CD1c-positive myeloid dendritic cell (primary cell): Measurements from ENCODE around the gene TNFRSF6B.
A peak's percentile ranks its signal among the peaks of the same experiment; 100 is the strongest.

ENCODE experiments used
- DNase-seq: peaks from one replicate; pipeline ENCODE4 v3.0.0-alpha.2; 2016; ENCODE audit errors: extremely low spot score

Gene TNFRSF6B

DNA sequence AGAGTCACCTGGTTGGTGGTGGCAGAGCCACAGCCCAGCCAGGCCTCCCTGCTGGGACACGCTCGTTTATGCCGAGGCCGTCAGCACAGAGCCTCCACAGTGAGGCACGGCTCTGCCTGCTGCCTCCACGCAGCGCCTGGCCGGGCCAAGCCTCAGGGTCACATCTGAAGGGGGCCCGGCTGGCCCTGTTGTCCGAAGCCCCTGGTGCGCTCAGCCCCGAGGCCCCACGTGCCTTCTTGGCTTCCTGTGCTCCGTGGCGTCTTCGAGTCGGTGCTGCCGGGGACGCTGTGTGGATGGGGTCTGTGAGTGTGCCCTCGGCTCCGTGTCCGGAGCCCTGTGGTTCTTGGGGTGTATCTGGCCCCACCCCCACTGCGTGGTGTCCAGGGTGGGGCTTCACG is 10.4 kb upstream of the TNFRSF6B start:
- DNase-seq = no peak

DNA sequence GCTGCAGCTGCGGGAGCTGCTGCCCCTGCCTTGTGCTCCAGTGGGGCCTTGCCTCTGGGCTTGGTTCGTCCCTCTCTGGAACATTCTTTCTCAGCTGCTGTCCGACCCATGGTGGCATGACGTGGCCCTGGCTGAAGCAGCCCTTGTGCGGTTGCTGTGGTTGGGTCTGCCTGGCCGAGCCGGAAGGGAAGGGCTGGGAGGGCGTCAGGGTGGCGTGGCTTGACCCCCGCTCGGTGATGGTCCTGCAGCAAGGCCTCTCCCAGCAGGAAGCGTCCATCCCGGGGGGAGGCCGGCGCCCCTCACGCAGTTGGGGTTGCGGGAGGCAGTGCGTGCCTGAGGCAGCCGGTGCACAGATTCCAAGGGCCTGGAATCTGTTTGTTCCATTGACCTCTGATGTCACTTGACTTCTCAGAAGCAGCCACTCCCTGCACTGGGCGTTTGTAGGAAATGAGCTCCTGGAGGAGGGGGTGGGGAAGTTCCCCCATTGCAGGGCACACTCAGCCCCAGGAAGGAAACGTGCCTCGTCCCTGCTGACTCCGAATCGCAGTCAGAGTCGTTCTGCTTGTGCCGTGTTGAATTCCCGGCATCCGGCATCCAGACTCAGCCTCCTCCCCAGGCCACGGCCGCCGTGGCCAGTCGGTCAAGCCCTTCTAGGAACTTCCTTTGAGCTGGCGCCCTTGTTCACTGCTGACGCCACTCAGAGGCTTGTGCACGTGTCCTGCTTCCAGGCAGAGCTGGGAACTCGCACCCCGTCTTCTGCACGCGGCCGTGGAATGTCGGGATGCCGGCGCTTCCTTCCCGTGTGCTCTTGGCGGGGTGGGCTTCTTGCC is 9.7 kb upstream of the TNFRSF6B start:
- peak; percentile 94 for DNase-seq

DNA sequence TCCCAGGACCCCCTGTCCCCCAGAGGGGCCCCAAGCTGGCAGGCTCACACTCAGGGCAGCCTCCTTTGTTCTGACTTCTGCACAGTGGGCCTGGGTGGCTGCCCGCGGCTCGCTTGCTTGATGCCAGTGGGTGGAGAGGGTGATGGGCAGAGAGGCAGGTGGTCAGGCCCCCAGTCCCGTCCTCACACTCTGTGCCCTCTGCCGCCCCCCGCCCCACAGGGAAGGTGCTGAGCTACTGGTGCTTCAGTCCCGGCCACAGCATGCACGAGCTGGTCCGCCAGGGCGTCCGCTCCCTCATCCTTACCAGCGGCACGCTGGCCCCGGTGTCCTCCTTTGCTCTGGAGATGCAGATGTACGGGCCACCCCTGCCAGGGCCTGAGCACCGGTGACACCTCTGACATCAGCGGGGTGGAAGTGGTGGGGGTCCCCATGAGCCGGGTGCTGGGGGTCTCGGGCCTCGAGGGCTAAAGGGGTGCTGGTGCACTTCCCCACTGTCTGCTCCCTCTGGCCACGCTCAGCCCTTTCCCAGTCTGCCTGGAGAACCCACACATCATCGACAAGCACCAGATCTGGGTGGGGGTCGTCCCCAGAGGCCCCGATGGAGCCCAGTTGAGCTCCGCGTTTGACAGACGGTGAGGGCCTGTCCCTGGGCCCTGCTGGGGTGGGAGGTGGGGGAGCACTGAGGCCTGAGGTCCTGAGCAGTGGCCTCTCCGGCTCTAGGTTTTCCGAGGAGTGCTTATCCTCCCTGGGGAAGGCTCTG is 8.9 kb upstream of the TNFRSF6B start:
- DNase-seq = no peak

DNA sequence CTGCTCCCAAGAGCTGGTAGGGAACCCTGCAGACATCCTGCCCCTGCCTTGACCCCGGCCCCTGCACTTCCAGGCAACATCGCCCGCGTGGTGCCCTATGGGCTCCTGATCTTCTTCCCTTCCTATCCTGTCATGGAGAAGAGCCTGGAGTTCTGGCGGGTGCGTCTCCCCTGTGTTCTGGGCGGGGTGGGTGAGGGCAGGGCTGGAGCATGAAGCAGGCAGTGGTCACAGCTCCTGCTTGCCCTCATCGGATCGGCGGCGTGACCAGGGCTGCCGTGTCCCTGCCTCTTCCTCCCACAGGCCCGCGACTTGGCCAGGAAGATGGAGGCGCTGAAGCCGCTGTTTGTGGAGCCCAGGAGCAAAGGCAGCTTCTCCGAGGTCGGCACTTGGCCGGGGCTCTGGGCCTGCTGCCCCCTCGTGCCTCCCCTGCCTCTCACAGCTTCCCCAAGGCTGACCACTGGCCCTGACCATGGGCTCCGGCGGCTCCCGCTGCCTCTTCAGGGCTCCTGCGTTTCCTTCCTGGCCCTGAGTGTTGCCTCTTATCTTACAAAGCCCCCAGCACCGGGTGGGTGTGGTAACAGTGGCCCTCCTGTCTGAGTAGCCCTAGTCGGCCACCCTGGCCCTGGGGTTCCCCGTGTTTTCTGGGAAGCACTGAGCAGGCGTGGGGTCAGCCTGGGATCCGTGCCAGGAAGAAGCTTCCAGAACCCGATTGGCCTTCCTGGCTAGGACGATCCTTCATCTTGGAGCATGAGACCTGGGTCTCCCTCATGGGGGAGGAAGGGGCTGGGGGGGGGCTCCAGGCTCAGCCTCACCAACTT is 8.0 kb upstream of the TNFRSF6B start:
- DNase-seq = no peak

DNA sequence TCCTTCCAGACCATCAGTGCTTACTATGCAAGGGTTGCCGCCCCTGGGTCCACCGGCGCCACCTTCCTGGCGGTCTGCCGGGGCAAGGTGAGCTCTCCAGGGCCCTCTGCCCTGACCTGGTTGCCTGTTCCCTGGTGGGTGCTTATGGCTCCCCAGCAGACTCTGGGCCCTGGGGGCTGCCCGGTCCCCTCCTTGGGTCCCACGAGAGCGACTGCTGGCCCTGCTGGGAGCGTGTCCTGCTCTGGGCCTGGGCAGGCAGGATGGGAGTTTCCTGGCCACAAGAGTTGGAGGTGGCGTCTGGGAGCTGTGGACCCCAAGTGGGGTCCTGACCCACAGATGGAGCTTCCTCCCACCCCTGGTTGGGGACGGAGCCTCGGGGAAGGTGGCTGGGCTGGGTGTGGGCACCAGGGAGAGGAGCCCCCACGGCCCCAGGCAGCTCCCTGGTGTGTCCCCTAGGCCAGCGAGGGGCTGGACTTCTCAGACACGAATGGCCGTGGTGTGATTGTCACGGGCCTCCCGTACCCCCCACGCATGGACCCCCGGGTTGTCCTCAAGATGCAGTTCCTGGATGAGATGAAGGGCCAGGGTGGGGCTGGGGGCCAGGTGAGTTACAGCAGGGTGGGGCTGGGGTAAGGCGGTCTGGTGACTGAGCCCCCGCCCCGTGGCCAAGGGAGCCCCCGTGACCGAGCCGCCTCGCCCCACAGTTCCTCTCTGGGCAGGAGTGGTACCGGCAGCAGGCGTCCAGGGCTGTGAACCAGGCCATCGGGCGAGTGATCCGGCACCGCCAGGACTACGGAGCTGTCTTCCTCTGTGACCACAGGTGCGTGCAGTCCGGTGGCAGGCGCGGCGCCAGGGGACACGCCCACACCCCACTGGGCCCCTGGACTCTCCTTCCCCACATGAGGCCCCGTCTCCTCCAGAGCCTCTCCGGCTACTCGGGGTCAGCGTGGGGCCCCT is 7.1 kb upstream of the TNFRSF6B start:
- no peak for DNase-seq

DNA sequence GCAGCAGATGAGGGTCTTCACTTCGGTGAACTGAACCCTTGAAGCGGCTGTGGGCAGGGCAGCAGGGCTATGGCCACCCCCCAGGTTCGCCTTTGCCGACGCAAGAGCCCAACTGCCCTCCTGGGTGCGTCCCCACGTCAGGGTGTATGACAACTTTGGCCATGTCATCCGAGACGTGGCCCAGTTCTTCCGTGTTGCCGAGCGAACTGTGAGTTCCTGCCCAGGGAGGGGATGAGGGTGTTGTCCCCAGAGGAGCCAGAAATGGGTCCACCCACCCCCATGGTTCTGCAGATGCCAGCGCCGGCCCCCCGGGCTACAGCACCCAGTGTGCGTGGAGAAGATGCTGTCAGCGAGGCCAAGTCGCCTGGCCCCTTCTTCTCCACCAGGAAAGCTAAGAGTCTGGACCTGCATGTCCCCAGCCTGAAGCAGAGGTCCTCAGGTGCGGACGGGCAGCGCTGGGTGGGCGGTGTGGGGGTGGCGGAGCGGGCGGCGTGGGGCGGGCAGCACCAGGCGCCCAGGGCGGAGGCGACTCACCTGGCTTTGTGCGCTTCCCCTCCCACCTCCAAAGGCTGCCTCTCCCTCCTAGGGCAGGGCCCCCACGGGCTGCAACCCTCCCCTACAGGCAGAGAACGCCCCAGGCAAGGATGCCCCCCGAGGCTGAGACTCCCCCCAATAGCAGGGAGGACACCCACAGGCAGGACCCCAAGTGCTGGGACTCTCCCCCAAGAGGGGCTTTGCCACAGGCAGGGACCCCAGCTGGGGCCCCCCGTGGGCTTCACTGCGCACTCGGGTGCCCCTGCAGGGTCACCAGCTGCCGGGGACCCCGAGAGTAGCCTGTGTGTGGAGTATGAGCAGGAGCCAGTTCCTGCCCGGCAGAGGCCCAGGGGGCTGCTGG is 6.2 kb upstream of the TNFRSF6B start:
- DNase-seq = no peak

DNA sequence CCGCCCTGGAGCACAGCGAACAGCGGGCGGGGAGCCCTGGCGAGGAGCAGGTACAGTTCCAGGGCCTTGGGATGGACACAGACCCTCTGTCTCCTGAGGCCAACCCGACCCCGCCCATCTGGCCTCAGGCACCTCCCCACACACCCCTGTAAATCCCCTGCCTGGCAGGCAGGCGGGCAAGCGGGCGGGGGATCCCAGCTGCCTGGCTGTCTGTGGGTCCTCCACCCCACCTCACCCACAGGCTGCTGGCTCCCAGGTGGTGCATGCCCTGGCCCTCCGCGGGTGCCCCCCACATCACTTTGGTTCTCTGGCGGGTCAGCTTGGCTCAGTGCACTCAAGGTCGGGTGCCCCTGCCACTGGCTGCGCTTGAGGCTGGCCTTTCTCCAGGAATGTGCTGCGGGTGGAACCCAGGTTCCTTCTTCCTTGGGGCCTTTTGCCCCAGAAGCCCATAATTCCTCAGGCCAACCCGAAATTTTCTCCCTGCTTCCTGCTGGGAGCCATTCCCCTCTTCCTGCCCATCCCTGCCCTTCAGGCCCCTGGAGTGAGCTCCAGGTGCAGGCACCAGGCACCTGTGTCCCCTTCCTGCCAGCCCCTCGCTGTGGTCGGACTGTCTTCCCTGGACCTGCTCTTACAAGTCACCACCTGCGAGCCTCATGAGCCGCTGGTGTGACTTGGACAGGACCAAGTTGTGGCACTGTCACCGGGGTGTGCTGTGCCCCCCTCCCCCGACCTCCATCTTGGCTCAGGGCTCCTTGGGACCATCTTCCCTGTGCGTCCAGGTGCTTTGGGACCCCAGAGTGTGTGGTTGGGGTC is 5.3 kb upstream of the TNFRSF6B start:
- DNase-seq = no peak

DNA sequence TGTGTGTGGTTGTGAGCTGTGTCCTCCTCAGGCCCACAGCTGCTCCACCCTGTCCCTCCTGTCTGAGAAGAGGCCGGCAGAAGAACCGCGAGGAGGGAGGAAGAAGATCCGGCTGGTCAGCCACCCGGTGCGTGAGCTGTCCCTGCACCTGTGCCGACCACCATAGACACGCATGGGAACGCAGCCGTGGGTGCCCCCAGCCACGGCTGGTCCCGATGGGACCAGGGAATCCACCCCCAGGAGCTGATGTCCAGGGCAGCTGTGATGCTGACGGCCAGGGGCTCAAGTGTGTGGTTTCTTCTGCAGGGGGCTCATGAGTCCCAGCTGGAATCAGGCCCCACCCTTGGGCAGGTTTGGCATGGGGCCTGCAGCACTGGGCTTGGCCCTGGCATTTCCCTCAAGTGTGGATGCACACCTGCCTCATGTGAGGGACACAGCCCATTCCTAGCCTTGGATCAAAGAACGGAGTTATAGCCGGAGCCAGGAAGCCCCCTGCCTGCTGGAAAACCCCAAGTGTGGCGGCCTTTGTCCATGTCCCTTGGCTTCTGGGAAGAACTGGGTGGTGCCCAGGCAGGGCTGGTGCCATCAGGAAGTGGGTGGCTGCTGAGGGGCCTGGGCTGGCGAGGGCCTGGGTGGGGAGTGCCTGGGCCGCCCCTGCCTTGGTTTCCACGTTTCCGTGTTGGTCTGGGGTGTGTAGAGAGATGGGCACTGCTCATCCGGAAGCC is 4.6 kb upstream of the TNFRSF6B start:
- DNase-seq = no peak

DNA sequence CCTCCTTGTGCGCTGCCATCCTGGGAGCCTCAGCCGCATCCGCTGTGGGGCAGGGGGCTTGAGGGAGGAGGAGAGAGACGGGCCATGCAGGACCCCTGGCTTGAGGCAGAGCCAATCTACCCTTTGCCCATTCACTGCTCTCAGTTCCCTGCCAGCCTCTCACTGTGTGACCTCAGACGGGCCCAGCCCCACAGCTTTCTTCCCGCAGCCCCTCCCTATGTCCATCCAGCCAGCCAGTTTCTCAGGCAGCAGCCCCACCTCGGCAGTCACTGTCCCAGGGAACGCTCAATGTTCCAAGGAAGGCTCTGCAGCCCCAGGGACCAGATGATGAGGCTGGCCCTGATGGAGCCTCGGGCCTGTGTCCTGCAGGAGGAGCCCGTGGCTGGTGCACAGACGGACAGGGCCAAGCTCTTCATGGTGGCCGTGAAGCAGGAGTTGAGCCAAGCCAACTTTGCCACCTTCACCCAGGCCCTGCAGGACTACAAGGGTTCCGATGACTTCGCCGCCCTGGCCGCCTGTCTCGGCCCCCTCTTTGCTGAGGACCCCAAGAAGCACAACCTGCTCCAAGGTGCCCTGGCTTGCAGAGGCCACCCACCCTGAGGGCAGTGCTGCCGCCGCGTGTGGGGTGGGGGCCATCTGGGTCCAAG is 3.9 kb upstream of the TNFRSF6B start:
- no peak for DNase-seq

DNA sequence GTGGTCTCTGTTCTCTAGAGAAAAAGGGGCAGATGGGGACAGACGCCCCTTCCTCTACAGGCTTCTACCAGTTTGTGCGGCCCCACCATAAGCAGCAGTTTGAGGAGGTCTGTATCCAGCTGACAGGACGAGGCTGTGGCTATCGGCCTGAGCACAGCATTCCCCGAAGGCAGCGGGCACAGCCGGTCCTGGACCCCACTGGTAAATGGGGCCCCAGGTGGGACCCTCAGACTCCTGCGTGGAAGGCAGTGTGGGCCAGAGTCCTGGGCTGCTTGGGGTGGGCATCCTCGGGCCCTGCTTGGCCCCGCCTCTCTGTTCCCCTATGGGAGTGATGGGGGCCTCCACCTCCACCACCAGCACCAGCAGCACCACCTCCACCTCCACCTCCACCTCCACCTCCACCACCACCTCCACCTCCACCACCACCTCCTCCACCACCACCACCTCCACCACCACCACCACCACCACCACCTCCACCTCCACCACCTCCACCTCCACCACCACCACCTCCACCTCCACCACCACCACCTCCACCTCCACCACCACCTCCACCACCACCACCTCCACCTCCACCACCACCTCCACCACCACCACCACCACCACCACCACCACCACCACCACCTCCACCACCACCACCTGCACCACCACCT is 3.2 kb upstream of the TNFRSF6B start:
- DNase-seq = no peak

DNA sequence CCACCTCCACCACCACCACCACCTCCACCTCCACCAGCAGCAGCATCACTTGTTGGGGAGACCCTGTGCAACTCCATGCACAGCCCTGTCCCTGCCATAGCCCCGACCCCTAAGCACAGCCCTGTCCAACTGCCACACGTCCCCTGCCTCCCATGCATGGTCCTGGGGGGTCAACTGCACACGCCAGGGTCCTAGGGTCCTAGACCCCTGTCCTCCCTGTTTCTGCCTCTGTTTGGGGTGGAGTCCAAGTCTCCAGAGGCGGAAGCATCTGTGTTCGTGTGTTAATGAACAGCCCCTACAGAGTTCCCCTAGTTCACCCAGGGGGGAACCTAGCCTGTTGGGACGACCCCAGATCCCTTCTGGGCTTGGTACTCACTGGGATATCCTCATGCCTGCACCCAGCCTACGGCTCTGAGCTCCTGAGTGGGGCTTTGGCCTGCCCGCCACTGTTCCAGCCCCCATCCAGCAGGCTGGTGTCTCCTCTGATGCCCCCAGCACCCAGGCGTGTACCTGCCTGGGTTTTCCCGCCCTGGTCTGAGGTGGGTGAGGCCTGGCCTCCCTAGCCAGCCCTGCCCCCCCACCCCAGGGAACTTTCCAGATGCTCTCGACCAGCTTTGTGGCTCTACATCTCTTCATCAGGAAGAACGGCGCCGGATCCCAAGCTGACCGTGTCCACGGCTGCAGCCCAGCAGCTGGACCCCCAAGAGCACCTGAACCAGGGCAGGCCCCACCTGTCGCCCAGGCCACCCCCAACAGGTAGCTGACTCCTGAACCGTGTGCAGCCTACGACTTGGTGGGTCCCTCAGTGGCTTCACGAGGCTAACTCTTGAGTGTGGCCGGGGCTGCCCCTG is 2.5 kb upstream of the TNFRSF6B start:
- no peak for DNase-seq

DNA sequence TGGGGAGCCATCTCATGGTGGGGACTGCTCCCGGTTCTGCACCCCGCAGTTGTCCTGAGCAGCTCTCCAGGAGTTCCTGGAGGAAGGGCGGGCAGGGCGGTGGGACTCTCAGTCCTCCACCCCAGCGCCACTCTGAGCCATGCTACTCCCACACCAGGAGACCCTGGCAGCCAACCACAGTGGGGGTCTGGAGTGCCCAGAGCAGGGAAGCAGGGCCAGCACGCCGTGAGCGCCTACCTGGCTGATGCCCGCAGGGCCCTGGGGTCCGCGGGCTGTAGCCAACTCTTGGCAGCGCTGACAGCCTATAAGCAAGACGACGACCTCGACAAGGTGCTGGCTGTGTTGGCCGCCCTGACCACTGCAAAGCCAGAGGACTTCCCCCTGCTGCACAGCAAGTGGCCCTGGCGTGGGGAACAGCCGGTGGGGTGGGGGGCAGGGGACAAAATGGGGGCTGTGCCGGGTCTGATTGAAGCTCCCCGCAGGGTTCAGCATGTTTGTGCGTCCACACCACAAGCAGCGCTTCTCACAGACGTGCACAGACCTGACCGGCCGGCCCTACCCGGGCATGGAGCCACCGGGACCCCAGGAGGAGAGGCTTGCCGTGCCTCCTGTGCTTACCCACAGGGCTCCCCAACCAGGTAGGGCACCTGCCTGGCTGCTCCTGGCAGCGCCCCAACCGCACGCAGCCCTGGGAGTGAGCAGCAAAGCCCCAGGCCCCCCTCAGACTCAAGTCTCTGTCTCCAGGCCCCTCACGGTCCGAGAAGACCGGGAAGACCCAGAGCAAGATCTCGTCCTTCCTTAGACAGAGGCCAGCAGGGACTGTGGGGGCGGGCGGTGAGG is 1.6 kb upstream of the TNFRSF6B start:
- no peak for DNase-seq

DNA sequence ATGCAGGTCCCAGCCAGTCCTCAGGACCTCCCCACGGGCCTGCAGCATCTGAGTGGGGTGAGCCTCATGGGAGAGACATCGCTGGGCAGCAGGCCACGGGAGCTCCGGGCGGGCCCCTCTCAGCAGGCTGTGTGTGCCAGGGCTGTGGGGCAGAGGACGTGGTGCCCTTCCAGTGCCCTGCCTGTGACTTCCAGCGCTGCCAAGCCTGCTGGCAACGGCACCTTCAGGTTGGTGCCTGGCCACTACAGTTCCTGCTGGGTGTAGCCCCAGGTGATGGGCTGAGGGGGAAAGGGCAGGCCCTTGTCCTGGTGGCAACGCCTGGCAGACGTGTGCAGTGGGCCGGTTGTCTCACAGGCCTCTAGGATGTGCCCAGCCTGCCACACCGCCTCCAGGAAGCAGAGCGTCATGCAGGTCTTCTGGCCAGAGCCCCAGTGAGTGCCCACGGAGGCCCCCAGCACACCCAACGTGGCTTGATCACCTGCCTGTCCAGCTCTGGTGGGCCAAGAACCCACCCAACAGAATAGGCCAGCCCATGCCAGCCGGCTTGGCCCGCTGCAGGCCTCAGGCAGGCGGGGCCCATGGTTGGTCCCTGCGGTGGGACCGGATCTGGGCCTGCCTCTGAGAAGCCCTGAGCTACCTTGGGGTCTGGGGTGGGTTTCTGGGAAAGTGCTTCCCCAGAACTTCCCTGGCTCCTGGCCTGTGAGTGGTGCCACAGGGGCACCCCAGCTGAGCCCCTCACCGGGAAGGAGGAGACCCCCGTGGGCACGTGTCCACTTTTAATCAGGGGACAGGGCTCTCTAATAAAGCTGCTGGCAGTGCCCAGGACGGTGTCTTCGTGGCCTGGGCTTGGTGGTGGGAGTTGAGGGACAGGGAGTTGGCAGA is 787 bp upstream of the TNFRSF6B start:
- DNase-seq = no peak

DNA sequence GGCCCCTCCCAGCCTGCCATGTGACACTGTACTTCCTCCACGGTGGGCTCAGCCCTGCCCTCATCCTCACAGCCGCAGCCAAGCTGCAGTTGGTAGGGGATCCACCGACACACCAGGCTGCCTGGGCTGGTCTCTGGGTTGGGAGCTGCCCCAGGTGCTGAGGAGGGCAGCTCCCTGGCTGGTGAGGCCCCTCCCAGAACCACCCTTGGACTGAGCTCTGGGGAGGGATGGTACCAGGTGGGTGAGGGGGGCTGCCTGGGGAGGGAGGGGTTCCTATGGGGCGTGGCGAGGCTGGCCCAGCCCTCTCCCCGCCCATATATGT is 185 bp upstream of the TNFRSF6B start:
- peak; percentile 36 for DNase-seq

DNA sequence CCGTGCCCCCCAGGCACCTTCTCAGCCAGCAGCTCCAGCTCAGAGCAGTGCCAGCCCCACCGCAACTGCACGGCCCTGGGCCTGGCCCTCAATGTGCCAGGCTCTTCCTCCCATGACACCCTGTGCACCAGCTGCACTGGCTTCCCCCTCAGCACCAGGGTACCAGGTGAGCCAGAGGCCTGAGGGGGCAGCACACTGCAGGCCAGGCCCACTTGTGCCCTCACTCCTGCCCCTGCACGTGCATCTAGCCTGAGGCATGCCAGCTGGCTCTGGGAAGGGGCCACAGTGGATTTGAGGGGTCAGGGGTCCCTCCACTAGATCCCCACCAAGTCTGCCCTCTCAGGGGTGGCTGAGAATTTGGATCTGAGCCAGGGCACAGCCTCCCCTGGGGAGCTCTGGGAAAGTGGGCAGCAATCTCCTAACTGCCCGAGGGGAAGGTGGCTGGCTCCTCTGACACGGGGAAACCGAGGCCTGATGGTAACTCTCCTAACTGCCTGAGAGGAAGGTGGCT is 960 bp downstream of the TNFRSF6B start:
- DNase-seq = no peak
